OCI-LY7 (cell line): ENCODE results near the gene CAPN5. TPM values are rescaled to one million over a fixed set of nuclear protein-coding genes. Genes with fewer than 3 reads are reported as not detected.

ENCODE experiments used
- BruUV-seq: library from RNA; stranded (reverse); fragments of 400-500 nt; replicated peaks from 2 replicates; lab custom pipeline; 2021; lab: Mats Ljungman, UMichigan
- CTCF ChIA-PET: fragments of 300-600 bp; sonication (Branson Sonifier 250); formaldehyde crosslinking; loops from one replicate; lab custom pipeline; 2022; ENCODE audit warnings: antibody characterized with exemption; ENCODE audit not compliant: unreplicated experiment; lab: Charles Lee
- POLR2A ChIA-PET: fragments of 300-600 bp; sonication (Branson Sonifier 250); formaldehyde crosslinking; loops from one replicate; lab custom pipeline; 2022; ENCODE audit warnings: antibody characterized with exemption; lab: Charles Lee
- DNase-seq: peaks from one replicate; pipeline ENCODE4 v3.0.0-alpha.2; 2015; ENCODE audit warnings: low spot score
- H2AFZ ChIP-seq: fragments of 200-600 bp; sonication (generic), shearing (Covaris generic); 2 replicates; pipeline ENCODE4 v1.6.1; 2014; ENCODE audit warnings: mild to moderate bottlenecking, antibody characterized with exemption, low read length, moderate library complexity
- H3K27ac ChIP-seq: fragments of 200-600 bp; sonication (generic); 2 replicates; pipeline ENCODE4 v1.5.1; 2014; ENCODE audit warnings: mixed run types, low read depth, mild to moderate bottlenecking, moderate library complexity, low read length, inconsistent platforms; ENCODE audit not compliant: poor library complexity, severe bottlenecking
- H3K36me3 ChIP-seq: fragments of 200-600 bp; sonication (generic); 2 replicates; pipeline ENCODE4 v1.6.1; 2014; ENCODE audit warnings: mild to moderate bottlenecking, antibody characterized with exemption, low read length, moderate library complexity, mixed read lengths; ENCODE audit not compliant: insufficient read depth
- H3K4me1 ChIP-seq: fragments of 200-600 bp; sonication (generic); 2 replicates; pipeline ENCODE4 v1.5.1; 2014; ENCODE audit warnings: mild to moderate bottlenecking, low read length; ENCODE audit not compliant: insufficient read depth, poor library complexity, severe bottlenecking
- H3K4me2 ChIP-seq: fragments of 200-600 bp; sonication (generic); 2 replicates; pipeline ENCODE4 v1.6.1; 2014; ENCODE audit warnings: mild to moderate bottlenecking, low read length
- H3K4me3 ChIP-seq: fragments of 200-600 bp; sonication (generic); 2 replicates; pipeline ENCODE4 v1.5.1; 2014; ENCODE audit warnings: mild to moderate bottlenecking, low read depth, low read length; ENCODE audit not compliant: poor library complexity, severe bottlenecking
- H3K79me2 ChIP-seq: fragments of 200-600 bp; sonication (generic); 2 replicates; pipeline ENCODE4 v1.6.1; 2016; ENCODE audit warnings: low read depth, mild to moderate bottlenecking, low read length, moderate library complexity, mixed read lengths; ENCODE audit not compliant: insufficient read depth
- H3K9me2 ChIP-seq: fragments of 200-600 bp; sonication (generic); 2 replicates; pipeline ENCODE4 v1.6.1; 2016; ENCODE audit warnings: mild to moderate bottlenecking, low read length, mixed read lengths; ENCODE audit not compliant: insufficient read depth
- H3K9me3 ChIP-seq: fragments of 200-600 bp; sonication (generic); 2 replicates; pipeline ENCODE4 v1.6.1; 2014; ENCODE audit warnings: mild to moderate bottlenecking, mixed run types, low read length, mixed read lengths
- H4K20me1 ChIP-seq: fragments of 200-600 bp; sonication (generic); 2 replicates; pipeline ENCODE4 v1.6.1; 2014; ENCODE audit warnings: mild to moderate bottlenecking, antibody characterized with exemption, low read length, moderate library complexity, mixed read lengths; ENCODE audit not compliant: insufficient read depth
- EZH2phosphoT487 ChIP-seq: fragments of 200-600 bp; sonication (generic); IDR thresholded peaks from 2 replicates; pipeline ENCODE4 v1.6.1; 2018; ENCODE audit warnings: low read depth, borderline replicate concordance, mild to moderate bottlenecking, mixed run types, antibody characterized with exemption, low read length, moderate library complexity, mixed read lengths
- intact Hi-C: fragments of 100-400 bp; cut with micrococcal nuclease; formaldehyde crosslinking; loops from one replicate; pipeline ENCODE4 v1.10.0; 2022; ENCODE audit not compliant: unreplicated experiment
- total RNA-seq, 2 experiments: library from RNA; depleted of rRNA in 1 of 2; stranded (reverse); fragments of >200 nt in 1 of 2; shearing (Covaris generic) in 1 of 2; gene quantifications; 2 replicates each; pipeline ENCODE4 v1.2.3, GENCODE V29; 2014 to 2022
- TF ChIP-seq, protein P1 (sequence below): fragments of 200-600 bp; sonication (generic); conservative IDR thresholded peaks from 2 replicates; pipeline ENCODE4 v1.5.1; 2014; ENCODE audit warnings: mild to moderate bottlenecking, antibody characterized with exemption, low read length, moderate library complexity, mixed read lengths

Gene CAPN5
- total RNA-seq, 2 experiments from 2014 or later, result 1.4 to 1.5 TPM

DNA sequence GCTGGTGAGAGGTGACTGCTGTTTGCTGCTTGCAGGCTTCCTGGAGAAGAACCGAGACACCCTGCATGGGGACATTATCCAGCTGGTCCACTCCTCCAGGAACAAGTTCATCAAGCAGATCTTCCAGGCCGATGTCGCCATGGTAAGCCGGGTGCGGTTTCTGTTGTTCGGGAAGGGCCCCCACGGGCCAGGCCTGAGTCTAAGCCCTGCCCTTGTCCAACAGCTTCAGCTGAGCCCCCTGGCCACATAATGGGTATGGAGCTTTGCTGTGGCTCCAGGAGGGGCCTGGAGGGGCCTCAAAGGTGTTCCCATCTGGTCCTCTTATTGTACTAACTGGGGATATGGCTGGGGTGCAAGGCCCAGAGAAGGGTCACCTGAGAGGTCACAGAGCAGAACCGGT is 99.2 kb downstream of the CAPN5 start:
- Histone ChIP-seq H4K20me1 (no peaks in the 10 kb centered on the region), H3K36me3 (no peaks in the 10 kb centered on the region), H3K79me2 (no peaks in the 10 kb centered on the region), H3K4me2 (no peak overlapping the region), H3K27ac (no peak overlapping the region), H2AFZ (no peak overlapping the region), H3K4me3 (no peak overlapping the region), H3K9me2 (no peaks in the 10 kb centered on the region), H3K9me3 (no peaks in the 10 kb centered on the region), H3K4me1 (no peaks in the 10 kb centered on the region)
- DNase-seq, result no peak
- ChIA-PET POLR2A (interaction anchor here (0.6 kb wide), 2 partner anchors 78 to 153 kb away, joined by 3 read pairs; no protein-coding TSS in a partner anchor), CTCF (no interaction called here)
- intact Hi-C loops, result no loop called here
- TF ChIP-seq EZH2phosphoT487, result no peak
- TF ChIP-seq, protein P1, sequence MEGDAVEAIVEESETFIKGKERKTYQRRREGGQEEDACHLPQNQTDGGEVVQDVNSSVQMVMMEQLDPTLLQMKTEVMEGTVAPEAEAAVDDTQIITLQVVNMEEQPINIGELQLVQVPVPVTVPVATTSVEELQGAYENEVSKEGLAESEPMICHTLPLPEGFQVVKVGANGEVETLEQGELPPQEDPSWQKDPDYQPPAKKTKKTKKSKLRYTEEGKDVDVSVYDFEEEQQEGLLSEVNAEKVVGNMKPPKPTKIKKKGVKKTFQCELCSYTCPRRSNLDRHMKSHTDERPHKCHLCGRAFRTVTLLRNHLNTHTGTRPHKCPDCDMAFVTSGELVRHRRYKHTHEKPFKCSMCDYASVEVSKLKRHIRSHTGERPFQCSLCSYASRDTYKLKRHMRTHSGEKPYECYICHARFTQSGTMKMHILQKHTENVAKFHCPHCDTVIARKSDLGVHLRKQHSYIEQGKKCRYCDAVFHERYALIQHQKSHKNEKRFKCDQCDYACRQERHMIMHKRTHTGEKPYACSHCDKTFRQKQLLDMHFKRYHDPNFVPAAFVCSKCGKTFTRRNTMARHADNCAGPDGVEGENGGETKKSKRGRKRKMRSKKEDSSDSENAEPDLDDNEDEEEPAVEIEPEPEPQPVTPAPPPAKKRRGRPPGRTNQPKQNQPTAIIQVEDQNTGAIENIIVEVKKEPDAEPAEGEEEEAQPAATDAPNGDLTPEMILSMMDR, result no peak
- BruUV-seq, result no TSS peak

DNA sequence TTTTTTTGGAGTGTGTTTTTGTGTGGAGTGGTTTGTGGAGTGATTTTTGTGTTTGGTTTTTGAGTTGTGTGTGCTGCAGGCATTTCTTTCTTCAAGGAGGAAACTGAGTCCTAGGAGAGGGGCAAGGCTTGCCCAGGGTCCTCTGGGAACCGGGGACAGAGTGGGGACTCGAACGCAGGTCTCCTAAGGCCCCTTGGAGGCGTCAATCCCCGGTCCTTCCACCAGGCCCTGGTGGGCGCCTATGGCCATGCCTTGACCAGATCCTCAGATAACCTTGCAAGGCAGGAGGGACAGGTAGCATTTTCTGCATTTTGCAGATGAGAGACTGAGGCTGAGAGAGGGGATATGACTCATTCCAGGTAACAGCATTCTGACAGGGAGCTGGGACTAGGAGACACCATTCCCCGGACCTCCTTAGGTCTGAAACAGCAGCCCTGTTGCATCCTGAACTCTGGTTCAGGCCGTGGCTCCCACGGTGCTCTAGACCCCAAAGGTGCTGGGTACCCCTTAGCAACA is 100.4 kb downstream of the CAPN5 start:
- intact Hi-C loops, result no loop called here
- CTCF ChIA-PET, result no interaction called here

DNA sequence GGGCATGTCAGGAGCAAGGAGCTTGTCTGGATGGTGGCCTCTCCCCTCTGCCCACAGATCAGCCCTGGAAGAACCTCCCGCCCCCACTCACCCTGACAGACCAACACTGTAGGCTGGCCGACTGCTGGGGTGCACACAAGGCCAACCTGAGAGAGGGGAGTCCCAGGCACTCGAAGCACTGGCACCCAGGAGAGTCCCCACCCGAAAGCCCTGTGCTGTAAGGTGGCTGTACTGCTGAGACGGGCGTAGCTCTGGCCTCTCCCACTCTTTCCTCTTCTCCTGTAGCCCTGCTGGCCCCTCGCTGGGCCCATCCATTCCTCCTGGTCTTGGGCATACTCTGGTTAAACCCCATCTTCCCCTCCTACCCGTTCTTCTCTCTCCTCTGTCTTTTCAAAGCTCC is 101.0 kb downstream of the CAPN5 start:
- Histone ChIP-seq H3K79me2 (no peaks in the 10 kb centered on the region), H4K20me1 (no peaks in the 10 kb centered on the region), H2AFZ (no peak overlapping the region), H3K9me2 (no peaks in the 10 kb centered on the region), H3K4me1 (no peaks in the 10 kb centered on the region), H3K27ac (no peak overlapping the region), H3K4me2 (no peak overlapping the region), H3K36me3 (no peaks in the 10 kb centered on the region), H3K9me3 (no peaks in the 10 kb centered on the region), H3K4me3 (no peak overlapping the region)
- CTCF ChIA-PET, result no interaction called here
- TF ChIP-seq, protein P1, result no peak
- TF ChIP-seq EZH2phosphoT487, result no peak
- DNase-seq, result no peak
- no TSS peak for BruUV-seq
- POLR2A ChIA-PET, result no interaction called here
- intact Hi-C loops, result no loop called here

More for the DNA sequence above, 100.4 kb downstream of the CAPN5 start:
- Histone ChIP-seq H3K79me2 (no peaks in the 10 kb centered on the region), H4K20me1 (no peaks in the 10 kb centered on the region), H3K9me2 (no peaks in the 10 kb centered on the region), H3K4me2 (no peak overlapping the region), H3K4me1 (no peaks in the 10 kb centered on the region), H2AFZ (no peak overlapping the region), H3K36me3 (no peaks in the 10 kb centered on the region), H3K27ac (no peak overlapping the region), H3K4me3 (no peak overlapping the region), H3K9me3 (no peaks in the 10 kb centered on the region)
- POLR2A ChIA-PET, result no interaction called here
- no peak for DNase-seq
- TF ChIP-seq, protein P1, result no peak
- BruUV-seq, result no TSS peak
